DOHH2 (cell line): ENCODE results near the gene GP2.

Experiments used
- H3F3A ChIP-seq: fragments of 200-600 bp; sonication (generic), shearing (Covaris generic); 2 replicates; pipeline ENCODE4 v1.6.0; 2016; ENCODE audit warnings: antibody characterized with exemption, mild to moderate bottlenecking; ENCODE audit not compliant: control insufficient read depth, insufficient read depth
- H3K27ac ChIP-seq: fragments of 200-600 bp; sonication (generic); 2 replicates; pipeline ENCODE4 v1.5.1; 2014; ENCODE audit warnings: low read depth, mild to moderate bottlenecking, low read length, moderate library complexity
- H3K27me3 ChIP-seq: fragments of 200-600 bp; sonication (generic); 2 replicates; pipeline ENCODE4 v1.6.1; 2014; ENCODE audit warnings: mild to moderate bottlenecking, low read length, mixed read lengths; ENCODE audit not compliant: control insufficient read depth
- H3K36me3 ChIP-seq: fragments of 200-600 bp; sonication (generic); 2 replicates; pipeline ENCODE4 v1.6.1; 2014; ENCODE audit warnings: mild to moderate bottlenecking, low read length, moderate library complexity, mixed read lengths; ENCODE audit not compliant: control insufficient read depth
- H3K4me1 ChIP-seq: fragments of 200-600 bp; sonication (generic); 2 replicates; pipeline ENCODE4 v1.6.1; 2014; ENCODE audit warnings: mild to moderate bottlenecking, low read length, mixed read lengths; ENCODE audit not compliant: control insufficient read depth
- H3K4me2 ChIP-seq: fragments of 200-600 bp; sonication (generic); 2 replicates; pipeline ENCODE4 v1.6.0; 2014; ENCODE audit warnings: mild to moderate bottlenecking, low read length, moderate library complexity
- H3K4me3 ChIP-seq: fragments of 200-600 bp; sonication (generic); 2 replicates; pipeline ENCODE4 v1.5.1; 2014; ENCODE audit warnings: mild to moderate bottlenecking, low read length, mixed read lengths
- H3K79me2 ChIP-seq: fragments of 200-600 bp; sonication (generic); 2 replicates; pipeline ENCODE4 v1.6.1; 2014; ENCODE audit warnings: mild to moderate bottlenecking, low read length, mixed read lengths; ENCODE audit not compliant: control insufficient read depth
- H3K9me2 ChIP-seq: fragments of 200-600 bp; sonication (generic); replicated peaks from 2 replicates; pipeline ENCODE4 v1.6.1; 2014; ENCODE audit warnings: mild to moderate bottlenecking, low read length, mixed read lengths; ENCODE audit not compliant: control insufficient read depth
- H3K9me3 ChIP-seq: fragments of 200-600 bp; sonication (generic); 2 replicates; pipeline ENCODE4 v1.6.1; 2014; ENCODE audit warnings: antibody characterized with exemption, low read length, mixed read lengths; ENCODE audit not compliant: control insufficient read depth, insufficient read depth
- H4K20me1 ChIP-seq: fragments of 200-600 bp; sonication (generic); 2 replicates; pipeline ENCODE4 v1.6.0; 2014; ENCODE audit warnings: low read depth, mild to moderate bottlenecking, antibody characterized with exemption, low read length, moderate library complexity; ENCODE audit not compliant: control insufficient read depth, insufficient read depth
- EZH2phosphoT487 ChIP-seq: fragments of 200-600 bp; sonication (generic); IDR thresholded peaks from 2 replicates; pipeline ENCODE4 v1.6.1; 2017; ENCODE audit warnings: borderline replicate concordance, mild to moderate bottlenecking, antibody characterized with exemption, low read length, moderate library complexity, mixed read lengths
- TF ChIP-seq, protein P1 (sequence below): fragments of 200-600 bp; sonication (generic); IDR thresholded peaks from one replicate; pipeline ENCODE4 v1.5.1; 2014; ENCODE audit warnings: antibody characterized with exemption, mild to moderate bottlenecking, low read depth, low read length; ENCODE audit not compliant: poor library complexity, severe bottlenecking

Gene GP2

GRCh38 chr16:20268409-20268808 is 58.9 kb downstream of the GP2 start:
- Histone ChIP-seq H3K79me2 (no peaks in the 10 kb centered on the region), H3K9me3 (no peaks in the 10 kb centered on the region), H3K4me3 (no peak overlapping the region), H3K9me2 (no peaks in the 10 kb centered on the region), H3K36me3 (no peaks in the 10 kb centered on the region), H3K27ac (no peak overlapping the region), H4K20me1 (no peaks in the 10 kb centered on the region), H3K4me2 (no peak overlapping the region), H3K4me1 (no peaks in the 10 kb centered on the region), H3F3A (no peaks in the 10 kb centered on the region), H3K27me3 (no peaks in the 10 kb centered on the region)
- TF ChIP-seq EZH2phosphoT487: no peak
- TF ChIP-seq, protein P1, sequence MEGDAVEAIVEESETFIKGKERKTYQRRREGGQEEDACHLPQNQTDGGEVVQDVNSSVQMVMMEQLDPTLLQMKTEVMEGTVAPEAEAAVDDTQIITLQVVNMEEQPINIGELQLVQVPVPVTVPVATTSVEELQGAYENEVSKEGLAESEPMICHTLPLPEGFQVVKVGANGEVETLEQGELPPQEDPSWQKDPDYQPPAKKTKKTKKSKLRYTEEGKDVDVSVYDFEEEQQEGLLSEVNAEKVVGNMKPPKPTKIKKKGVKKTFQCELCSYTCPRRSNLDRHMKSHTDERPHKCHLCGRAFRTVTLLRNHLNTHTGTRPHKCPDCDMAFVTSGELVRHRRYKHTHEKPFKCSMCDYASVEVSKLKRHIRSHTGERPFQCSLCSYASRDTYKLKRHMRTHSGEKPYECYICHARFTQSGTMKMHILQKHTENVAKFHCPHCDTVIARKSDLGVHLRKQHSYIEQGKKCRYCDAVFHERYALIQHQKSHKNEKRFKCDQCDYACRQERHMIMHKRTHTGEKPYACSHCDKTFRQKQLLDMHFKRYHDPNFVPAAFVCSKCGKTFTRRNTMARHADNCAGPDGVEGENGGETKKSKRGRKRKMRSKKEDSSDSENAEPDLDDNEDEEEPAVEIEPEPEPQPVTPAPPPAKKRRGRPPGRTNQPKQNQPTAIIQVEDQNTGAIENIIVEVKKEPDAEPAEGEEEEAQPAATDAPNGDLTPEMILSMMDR: no peak

DNA sequence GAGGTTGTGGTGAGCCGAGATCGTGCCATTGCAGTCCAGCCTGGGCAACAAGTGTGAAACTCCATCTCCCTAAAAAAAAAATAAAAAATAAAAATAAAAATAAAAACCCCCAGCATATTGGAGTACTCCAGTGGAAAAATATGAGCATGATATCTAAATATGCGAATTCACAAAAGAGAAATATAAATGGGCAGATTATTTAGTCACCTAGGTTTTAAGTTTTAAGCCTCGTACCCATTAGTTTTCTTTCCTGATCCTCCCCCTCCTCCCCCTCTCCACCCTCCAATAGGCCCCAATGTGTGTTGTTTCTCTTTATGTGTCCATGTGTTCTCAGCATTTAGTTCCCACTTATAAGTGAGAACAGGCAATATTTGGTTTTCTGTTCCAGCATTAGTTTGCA is 62.3 kb downstream of the GP2 start:
- no peak overlapping the region for H3K4me3 ChIP-seq
- no peaks in the 10 kb centered on the region for H3K9me2 ChIP-seq
- no peaks in the 10 kb centered on the region for H4K20me1 ChIP-seq
- TF ChIP-seq, protein P1: no peak
- no peak for TF ChIP-seq EZH2phosphoT487
- H3K4me1 ChIP-seq: no peaks in the 10 kb centered on the region
- no peaks in the 10 kb centered on the region for H3K36me3 ChIP-seq
- H3F3A ChIP-seq: no peaks in the 10 kb centered on the region
- H3K79me2 ChIP-seq: no peaks in the 10 kb centered on the region
- no peaks in the 10 kb centered on the region for H3K27me3 ChIP-seq
- H3K9me3 ChIP-seq: no peaks in the 10 kb centered on the region
- H3K4me2 ChIP-seq: no peak overlapping the region
- no peak overlapping the region for H3K27ac ChIP-seq

- no peaks in the 10 kb centered on the region for H3K4me1 ChIP-seq
- no peaks in the 10 kb centered on the region for H3K9me2 ChIP-seq
- H3K79me2 ChIP-seq: no peaks in the 10 kb centered on the region
- no peaks in the 10 kb centered on the region for H4K20me1 ChIP-seq
- no peak for TF ChIP-seq EZH2phosphoT487
- H3K27ac ChIP-seq: no peak overlapping the region
- no peaks in the 10 kb centered on the region for H3F3A ChIP-seq
- H3K4me2 ChIP-seq: no peak overlapping the region
- H3K9me3 ChIP-seq: no peaks in the 10 kb centered on the region
- no peaks in the 10 kb centered on the region for H3K27me3 ChIP-seq
- H3K4me3 ChIP-seq: no peak overlapping the region
- H3K36me3 ChIP-seq: no peaks in the 10 kb centered on the region
Observed at GRCh38 chr16:20263138-20263855, 64.0 kb downstream of the GP2 start.

GRCh38 chr16:20262248-20262647 is 65.1 kb downstream of the GP2 start:
- Histone ChIP-seq H4K20me1 (no peaks in the 10 kb centered on the region), H3K4me3 (no peak overlapping the region), H3K4me2 (no peak overlapping the region), H3K9me3 (no peaks in the 10 kb centered on the region), H3K79me2 (no peaks in the 10 kb centered on the region), H3K27me3 (no peaks in the 10 kb centered on the region), H3K4me1 (no peaks in the 10 kb centered on the region), H3K27ac (no peak overlapping the region), H3K36me3 (no peaks in the 10 kb centered on the region), H3F3A (no peaks in the 10 kb centered on the region), H3K9me2 (no peaks in the 10 kb centered on the region)
- TF ChIP-seq EZH2phosphoT487: no peak
- TF ChIP-seq, protein P1: no peak
